Stomach (tissue), 9 donors: ENCODE measurements around the gene TBCD. TPM values are rescaled to one million over a fixed set of nuclear protein-coding genes. Genes with fewer than 3 reads are reported as not detected.

ENCODE experiments used
- DNase-seq, 2 donors: peaks; one replicate each; pipeline versions ENCODE4 v3.0.0 to v3.0.0-alpha.2; 2013 to 2019
- H3K27ac ChIP-seq, 5 donors: fragments of 200-600 bp in 4 of 5; sonication (generic) in 4 of 5; one replicate each; pipeline ENCODE4 v1.5.1; 2013 to 2019; ENCODE audit warnings: mild to moderate bottlenecking in 1 of 5, moderate library complexity in 1 of 5
- H3K27me3 ChIP-seq, 3 donors: fragments of 200-600 bp; sonication (generic); one replicate each; pipeline ENCODE4 v1.5.1; 2017 to 2019; ENCODE audit warnings: mixed run types in 1 of 3
- H3K36me3 ChIP-seq, 4 donors: fragments of 200-600 bp; sonication (generic); 1 replicate in 3 of 4; 2 replicates in 1 of 4; pipeline ENCODE4 v1.5.1; 2016 to 2019
- H3K4me1 ChIP-seq, 4 donors: fragments of 200-600 bp; sonication (generic); one replicate each; pipeline ENCODE4 v1.5.1; 2016 to 2019
- H3K4me3 ChIP-seq, 4 donors: fragments of 200-600 bp; sonication (generic) in 3 of 4; one replicate each; pipeline ENCODE4 v1.5.1; 2016 to 2019; ENCODE audit warnings: mild to moderate bottlenecking in 1 of 4
- H3K9me3 ChIP-seq, 4 donors: fragments of 200-600 bp; sonication (generic); one replicate each; pipeline ENCODE4 v1.5.1; 2016 to 2019
- CTCF ChIP-seq, 7 experiments: fragments of 450-650 bp in 4 of 7; fragments of 200-600 bp in 3 of 7; sonication (generic) in 3 of 7; IDR thresholded peaks; one replicate each; pipeline ENCODE4 v1.5.1; 2016 to 2019; ENCODE audit warnings: antibody characterized with exemption in 7 of 7, control low read depth in 2 of 7, mild to moderate bottlenecking in 1 of 7
- EP300 ChIP-seq: sonication (generic); formaldehyde crosslinking; IDR thresholded peaks from one replicate; pipeline ENCODE4 v1.6.1; 2017; ENCODE audit warnings: antibody characterized with exemption
- POLR2A ChIP-seq, 4 donors: fragments of 450-650 bp; IDR thresholded peaks; one replicate each; pipeline ENCODE4 v1.6.1; 2016; ENCODE audit warnings: antibody characterized with exemption in 4 of 4, control low read depth in 2 of 4, mild to moderate bottlenecking in 1 of 4, moderate library complexity in 1 of 4
- POLR2AphosphoS5 ChIP-seq, 3 donors: sonication (generic); formaldehyde crosslinking; IDR thresholded peaks; one replicate each; pipeline ENCODE4 v1.6.1; 2016; ENCODE audit warnings: antibody characterized with exemption in 3 of 3
- WGBS, 5 donors: extraction: QIAGEN DNeasy Blood & Tissue Kit in 3 of 5; methylation state at CpG; one replicate each; pipeline versions ENCODE4 v1.1.5 to v1.1.7; 2013 to 2018; 5-methylcytosine and 5-hydroxymethylcytosine counted together
- intact Hi-C: fragments of 100-400 bp; cut with DNase I; formaldehyde crosslinking; loops from one replicate; pipeline ENCODE4 v1.15.1; 2023; ENCODE audit warnings: low total_unique reads
- polyA plus RNA-seq, 3 donors: library from polyadenylated mRNA; stranded (reverse); fragments of 200-250 nt; gene quantifications; one replicate each; pipeline ENCODE4 v1.2.3, GENCODE V29; 2013
- total RNA-seq, 5 donors: library from RNA; depleted of rRNA; stranded (reverse); fragments of >200 nt; gene quantifications; one replicate each; pipeline versions ENCODE4 v1.1.0 to v1.2.3, GENCODE V29; 2014 to 2016
- donor health status: healthy with polysubstance abuse.
- donor health status: Bipolar disorder and iron deficiency.
- donor health status: healthy.

Gene TBCD
- total and polyA plus RNA-seq, 8 donors = 51.2 to 155 (median 101) TPM

GRCh38 chr17:82745524-82745923 lies 6.3 kb upstream of the TBCD start:
- peaks cover 23 to 48% (median 31%) of the 10 kb centered on the region in 4 donors for H3K36me3 ChIP-seq
- no peaks in the 10 kb centered on the region for H3K4me1 ChIP-seq
- H3K4me3 ChIP-seq = no peak overlapping the region
- intact Hi-C loops = no loop called here
- TF ChIP-seq POLR2AphosphoS5 (IDR thresholded peaks at IDR 0.05) = peak in 1 of 3 donors; percentile 19
- no peak for TF ChIP-seq EP300
- no peaks in the 10 kb centered on the region for H3K27me3 ChIP-seq
- H3K27ac ChIP-seq = no peak overlapping the region
- 48 to 69% (median 65%) methylated on average over 8 of the region's 8 CpGs for WGBS, 5 donors
- H3K9me3 ChIP-seq = peaks cover 0 to 14% (median 4%) of the 10 kb centered on the region in 4 donors
- DNase-seq = peak in 1 of 2 donors; percentile 54

GRCh38 chr17:82748756-82749155 lies 3.1 kb upstream of the TBCD start:
- Histone ChIP-seq H3K9me3 (peaks cover 0 to 7% (median 3%) of the 10 kb centered on the region in 4 donors), H3K4me1 (peaks cover 8 to 18% (median 17%) of the 10 kb centered on the region in 4 donors), H3K4me3 (no peak overlapping the region), H3K27ac (no peak overlapping the region), H3K36me3 (peaks cover 0 to 15% (median under 1%) of the 10 kb centered on the region in 4 donors), H3K27me3 (no peaks in the 10 kb centered on the region)
- no peak for TF ChIP-seq POLR2AphosphoS5 (IDR thresholded peaks at IDR 0.05)
- no peak for TF ChIP-seq CTCF (IDR thresholded peaks at IDR 0.05)
- no peak for TF ChIP-seq EP300
- intact Hi-C loops = no loop called here
- DNase-seq = no peak
- 91 to 98% (median 97%) methylated on average over 16 of the region's 16 CpGs for WGBS, 5 donors

GRCh38 chr17:82750241-82750908 lies 1.5 kb upstream of the TBCD start:
- H3K27ac ChIP-seq = peak overlapping the region in 1 of 5 donors; percentile 59
- H3K36me3 ChIP-seq = peaks cover 0 to 9% (median 0%) of the 10 kb centered on the region in 4 donors
- peaks cover 0 to 7% (median 3%) of the 10 kb centered on the region in 4 donors for H3K9me3 ChIP-seq
- WGBS, 5 donors = 73 to 88% (median 78%) methylated on average over 33 to 40 of the region's 40 CpGs
- intact Hi-C loops = loop anchor here (10.0 kb wide), 1 partner anchor 86 kb away; no protein-coding TSS in a partner anchor
- peaks cover 8 to 28% (median 21%) of the 10 kb centered on the region in 4 donors for H3K4me1 ChIP-seq
- H3K4me3 ChIP-seq = no peak overlapping the region
- no peaks in the 10 kb centered on the region for H3K27me3 ChIP-seq
- no peak for DNase-seq
- TF ChIP-seq EP300 (no peak), CTCF (IDR thresholded peaks at IDR 0.05) (no peak), POLR2A (IDR thresholded peaks at IDR 0.05) (no peak), POLR2AphosphoS5 (IDR thresholded peaks at IDR 0.05) (no peak)

DNA sequence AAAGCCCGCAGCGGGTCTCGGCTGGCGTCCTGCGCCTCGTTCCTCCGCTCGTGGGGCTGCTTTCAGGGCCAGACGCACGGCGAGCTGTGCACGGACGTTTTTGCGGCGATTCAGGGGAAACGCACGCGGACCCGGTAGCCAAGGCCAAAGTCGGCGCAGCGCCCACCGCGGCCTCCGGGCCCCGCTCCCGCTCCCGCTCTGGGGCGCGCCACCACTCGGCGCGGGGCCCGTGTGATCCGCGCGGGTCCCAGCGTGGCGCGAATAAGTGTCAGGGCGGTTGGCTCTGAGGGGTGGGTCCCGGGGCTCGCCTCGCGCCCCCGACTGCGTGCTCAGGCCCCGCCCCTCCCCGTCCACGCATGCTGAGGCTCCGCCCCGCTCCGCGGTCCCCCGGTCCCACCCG lies 694 bp upstream of the TBCD start:
- H3K4me3 ChIP-seq = peak overlapping the region; percentile 78 to 93 (median 90)
- intact Hi-C loops = loop anchor here (10.0 kb wide), 1 partner anchor 86 kb away; no protein-coding TSS in a partner anchor
- H3K4me1 ChIP-seq = peaks cover 8 to 28% (median 21%) of the 10 kb centered on the region in 4 donors
- no peaks in the 10 kb centered on the region for H3K27me3 ChIP-seq
- TF ChIP-seq CTCF (IDR thresholded peaks at IDR 0.05) (no peak), EP300 (no peak), POLR2AphosphoS5 (IDR thresholded peaks at IDR 0.05) (no peak), POLR2A (IDR thresholded peaks at IDR 0.05) (no peak)
- DNase-seq = no peak
- no peaks in the 10 kb centered on the region for H3K9me3 ChIP-seq
- WGBS, 5 donors = 1% methylated on average over 17 to 56 of the region's 56 CpGs; no CpG with 5 or more reads in 1 of the 5 donors
- peaks cover 0 to 13% (median under 1%) of the 10 kb centered on the region in 4 donors for H3K36me3 ChIP-seq
- peak overlapping the region; percentile 65 to 91 (median 84) for H3K27ac ChIP-seq
